ENCODE results near the gene ACSL6. TPM values are rescaled to one million over a fixed set of nuclear protein-coding genes. Genes with fewer than 3 reads are reported as not detected.

ACSL6 gene
- total RNA-seq, 4 donors from 2014 or later = 0.17 to 0.82 TPM; not detected in 2

DNA sequence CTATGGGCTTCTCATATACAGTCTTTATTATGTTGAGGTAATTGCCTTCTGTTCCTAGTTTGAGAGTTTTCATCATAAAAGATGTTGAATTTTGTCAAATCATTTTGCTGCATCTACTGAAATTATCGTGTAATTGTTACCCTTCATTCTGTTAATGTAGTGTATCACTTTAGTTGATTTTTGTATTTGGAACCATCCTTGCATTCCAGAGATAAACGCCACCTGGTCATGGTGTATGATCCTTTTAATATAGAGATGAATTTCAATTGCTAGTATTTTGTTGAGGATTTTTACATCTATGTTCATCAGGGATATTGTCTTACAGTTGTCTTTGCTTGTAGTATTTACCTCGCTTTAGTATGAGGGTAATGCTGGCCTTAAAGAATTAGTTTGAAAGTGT lies 85.3 kb downstream of the ACSL6 start:
- TF ChIP-seq, protein P1, sequence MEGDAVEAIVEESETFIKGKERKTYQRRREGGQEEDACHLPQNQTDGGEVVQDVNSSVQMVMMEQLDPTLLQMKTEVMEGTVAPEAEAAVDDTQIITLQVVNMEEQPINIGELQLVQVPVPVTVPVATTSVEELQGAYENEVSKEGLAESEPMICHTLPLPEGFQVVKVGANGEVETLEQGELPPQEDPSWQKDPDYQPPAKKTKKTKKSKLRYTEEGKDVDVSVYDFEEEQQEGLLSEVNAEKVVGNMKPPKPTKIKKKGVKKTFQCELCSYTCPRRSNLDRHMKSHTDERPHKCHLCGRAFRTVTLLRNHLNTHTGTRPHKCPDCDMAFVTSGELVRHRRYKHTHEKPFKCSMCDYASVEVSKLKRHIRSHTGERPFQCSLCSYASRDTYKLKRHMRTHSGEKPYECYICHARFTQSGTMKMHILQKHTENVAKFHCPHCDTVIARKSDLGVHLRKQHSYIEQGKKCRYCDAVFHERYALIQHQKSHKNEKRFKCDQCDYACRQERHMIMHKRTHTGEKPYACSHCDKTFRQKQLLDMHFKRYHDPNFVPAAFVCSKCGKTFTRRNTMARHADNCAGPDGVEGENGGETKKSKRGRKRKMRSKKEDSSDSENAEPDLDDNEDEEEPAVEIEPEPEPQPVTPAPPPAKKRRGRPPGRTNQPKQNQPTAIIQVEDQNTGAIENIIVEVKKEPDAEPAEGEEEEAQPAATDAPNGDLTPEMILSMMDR (IDR thresholded peaks at IDR 0.05; ENCODE audit: low read depth) = no peak

DNA sequence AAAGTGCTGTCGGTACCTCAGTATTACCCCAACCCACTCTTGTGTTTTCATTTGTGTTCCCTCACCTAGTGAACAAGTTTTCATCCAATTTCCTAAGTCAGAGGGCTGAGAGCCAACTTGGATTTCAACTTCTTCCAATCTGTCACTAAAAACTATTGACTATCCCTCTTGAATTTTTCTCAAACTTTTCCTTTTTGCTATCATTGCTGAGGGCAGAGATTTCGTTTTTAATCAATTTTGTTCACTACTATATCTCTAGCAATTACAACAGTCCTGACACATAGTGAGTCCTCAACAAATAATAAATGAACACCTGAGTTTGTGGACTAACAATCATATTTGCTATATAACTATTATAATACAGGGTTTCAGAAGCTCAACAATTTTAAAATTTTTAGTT lies 95.0 kb downstream of the ACSL6 start:
- TF ChIP-seq, protein P1 (IDR thresholded peaks at IDR 0.05; ENCODE audit: low read depth) = no peak

DNA sequence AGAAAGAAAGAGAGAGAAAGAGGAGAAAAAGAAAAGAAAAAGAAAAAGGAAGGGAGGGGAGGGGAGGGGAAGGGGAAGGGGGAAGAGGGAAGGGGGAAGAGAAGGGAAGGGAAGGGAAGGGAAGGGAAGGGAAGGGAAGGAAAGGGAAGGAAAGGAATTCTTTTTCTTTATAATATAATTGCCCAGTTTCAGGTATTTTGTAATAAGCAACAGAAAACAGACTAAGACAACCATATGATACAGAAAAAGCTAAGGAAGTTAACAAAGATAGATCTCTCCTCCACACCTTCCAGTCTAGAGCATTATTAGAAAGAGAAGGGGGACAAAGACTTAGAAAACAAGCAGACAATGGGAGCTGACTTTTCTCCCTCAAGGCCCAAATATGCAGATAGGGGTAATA lies 97.0 kb downstream of the ACSL6 start:
- TF ChIP-seq, protein P1 (IDR thresholded peaks at IDR 0.05; ENCODE audit: low read depth) = no peak

DNA sequence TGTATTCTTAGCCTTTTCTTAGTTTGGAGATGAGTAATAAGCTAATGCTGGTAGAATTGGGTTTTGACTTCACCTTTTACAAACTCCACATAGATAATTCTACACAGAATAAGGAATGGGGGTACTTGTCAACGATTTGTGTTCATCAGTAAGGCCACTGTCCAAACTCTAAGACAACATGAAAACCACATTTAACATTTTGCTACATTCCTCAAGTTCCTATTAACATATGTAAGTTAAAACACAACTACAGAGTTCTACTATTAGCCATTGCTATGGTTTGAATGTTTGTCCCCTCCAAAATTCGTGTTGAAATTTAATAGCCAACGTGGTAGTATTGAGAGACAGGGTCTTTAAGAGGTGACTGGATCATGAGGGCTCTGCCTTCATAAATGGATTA lies 97.9 kb downstream of the ACSL6 start:
- TF ChIP-seq, protein P1 (IDR thresholded peaks at IDR 0.05; ENCODE audit: low read depth) = no peak

DNA sequence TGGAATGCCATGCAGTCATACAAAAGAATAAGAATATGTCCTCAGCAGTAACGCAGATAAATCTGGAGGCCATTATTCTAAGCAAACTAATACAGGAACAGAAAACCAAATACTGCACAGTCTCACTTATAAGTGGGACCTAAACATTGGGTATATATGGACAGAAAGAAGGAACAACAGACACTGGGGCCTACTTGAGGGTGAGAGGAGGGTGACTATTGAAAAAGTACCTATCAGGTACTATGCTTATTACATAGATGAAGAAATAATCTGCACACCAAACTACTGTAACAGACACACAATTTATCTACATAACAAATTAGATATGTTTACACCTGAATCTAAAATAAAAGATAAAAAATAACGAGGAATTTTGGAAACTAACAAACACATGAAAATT lies 104.8 kb downstream of the ACSL6 start:
- TF ChIP-seq, protein P1 (IDR thresholded peaks at IDR 0.05; ENCODE audit: low read depth) = no peak

Other genes with a start within 250 kb of the ACSL6 start
- gene FNIP1, start 214.6 kb downstream of the ACSL6 start, total RNA-seq = 10 to 100 TPM; 47.3 to 90.8 (median 73.8) TPM
- gene MEIKIN, start 66.0 kb downstream of the ACSL6 start, total RNA-seq = 1 to 10 TPM in 1 of 4 donors, not detected in 3; 1.5 TPM
- not detected for gene IL3, start 49.0 kb upstream of the ACSL6 start, total RNA-seq
- gene CSF2, start 62.1 kb upstream of the ACSL6 start, total RNA-seq = not detected
- gene P4HA2, start 216.2 kb upstream of the ACSL6 start, total RNA-seq = 10 to 100 TPM in 3 of 4 donors, 1 to 10 TPM in 1; 6.8 to 15.0 (median 14.0) TPM
- gene PDLIM4, start 246.0 kb upstream of the ACSL6 start, total RNA-seq = 10 to 100 TPM in 2 of 4 donors, 1 to 10 TPM in 2; 3.2 to 16.3 (median 12.8) TPM

Data from subcutaneous adipose tissue (tissue), 4 donors.